PC-9 (cell line): ENCODE measurements around the gene GPR143.

Source experiments
- CTCF ChIP-seq: fragments of 200-600 bp; sonication (generic); conservative IDR thresholded peaks from 2 replicates; pipeline ENCODE4 v1.6.1; 2017; ENCODE audit warnings: mixed run types, antibody characterized with exemption, mild to moderate bottlenecking, moderate library complexity
- EZH2 ChIP-seq: fragments of 200-600 bp; sonication (generic); IDR thresholded peaks from 2 replicates; pipeline ENCODE4 v1.8.0; 2017; ENCODE audit warnings: antibody characterized with exemption, low read depth

GRCh38 chrX:9737363-9737762 is 28.3 kb downstream of the GPR143 start:
- no peak for TF ChIP-seq CTCF
- no peak for TF ChIP-seq EZH2
